ENCODE data around the gene TRIO.

The TRIO gene

DNA sequence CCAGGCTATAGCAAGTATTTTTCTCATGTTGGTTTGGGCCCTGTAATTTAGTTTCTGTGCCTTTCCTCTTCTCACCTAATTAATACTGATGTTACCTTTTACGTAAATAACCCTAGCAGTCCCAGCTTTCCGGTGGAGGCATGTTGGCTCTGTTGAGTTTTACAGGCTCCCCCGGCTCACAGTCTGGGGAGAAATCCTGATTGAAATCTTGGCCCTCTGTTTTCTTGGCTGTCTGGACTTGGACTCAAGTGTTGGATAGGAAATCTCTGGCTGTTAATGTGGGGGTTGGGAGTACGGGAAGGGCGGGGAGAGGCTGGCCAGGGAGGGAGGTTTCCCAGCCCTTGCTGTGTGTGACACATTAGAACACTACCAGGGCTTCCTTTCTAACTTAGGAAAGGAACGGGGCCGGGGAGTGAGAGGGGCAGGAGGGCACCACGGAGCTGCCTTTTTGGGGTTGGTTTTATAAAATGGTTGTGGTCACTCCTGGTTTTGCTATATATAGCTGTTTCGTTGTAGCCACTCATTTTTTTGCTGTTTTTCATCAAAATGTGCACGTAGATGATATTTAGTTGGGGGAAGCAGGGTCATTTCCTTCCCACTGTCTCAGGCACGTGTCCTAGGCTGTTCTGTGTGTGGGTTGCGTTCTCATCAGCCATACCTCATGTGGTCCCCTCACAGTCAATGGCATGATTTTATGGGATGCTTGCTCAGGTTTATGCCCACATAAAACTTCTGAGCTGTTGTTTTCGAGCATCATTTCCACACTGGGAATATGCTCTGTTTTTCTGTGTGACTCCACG is 11.0 kb downstream of the TRIO start:
- H3K9me3 ChIP-seq: no peaks in the 10 kb centered on the region
- no peak overlapping the region for H3K27ac ChIP-seq
- no peak overlapping the region for H3K4me3 ChIP-seq (ENCODE audit: low read depth in 1 of 2, low read length in 1 of 2)
- TF ChIP-seq, protein P1, sequence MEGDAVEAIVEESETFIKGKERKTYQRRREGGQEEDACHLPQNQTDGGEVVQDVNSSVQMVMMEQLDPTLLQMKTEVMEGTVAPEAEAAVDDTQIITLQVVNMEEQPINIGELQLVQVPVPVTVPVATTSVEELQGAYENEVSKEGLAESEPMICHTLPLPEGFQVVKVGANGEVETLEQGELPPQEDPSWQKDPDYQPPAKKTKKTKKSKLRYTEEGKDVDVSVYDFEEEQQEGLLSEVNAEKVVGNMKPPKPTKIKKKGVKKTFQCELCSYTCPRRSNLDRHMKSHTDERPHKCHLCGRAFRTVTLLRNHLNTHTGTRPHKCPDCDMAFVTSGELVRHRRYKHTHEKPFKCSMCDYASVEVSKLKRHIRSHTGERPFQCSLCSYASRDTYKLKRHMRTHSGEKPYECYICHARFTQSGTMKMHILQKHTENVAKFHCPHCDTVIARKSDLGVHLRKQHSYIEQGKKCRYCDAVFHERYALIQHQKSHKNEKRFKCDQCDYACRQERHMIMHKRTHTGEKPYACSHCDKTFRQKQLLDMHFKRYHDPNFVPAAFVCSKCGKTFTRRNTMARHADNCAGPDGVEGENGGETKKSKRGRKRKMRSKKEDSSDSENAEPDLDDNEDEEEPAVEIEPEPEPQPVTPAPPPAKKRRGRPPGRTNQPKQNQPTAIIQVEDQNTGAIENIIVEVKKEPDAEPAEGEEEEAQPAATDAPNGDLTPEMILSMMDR (IDR thresholded peaks at IDR 0.05): no peak
- no peaks in the 10 kb centered on the region for H3K36me3 ChIP-seq
- peaks cover 11 to 18% of the 10 kb centered on the region in 2 experiments for H3K4me1 ChIP-seq (ENCODE audit: control insufficient read depth in 1 of 2, insufficient read depth in 1 of 2, low read depth in 1 of 2, low read length in 1 of 2)
- H3K27me3 ChIP-seq: no peaks in the 10 kb centered on the region

DNA sequence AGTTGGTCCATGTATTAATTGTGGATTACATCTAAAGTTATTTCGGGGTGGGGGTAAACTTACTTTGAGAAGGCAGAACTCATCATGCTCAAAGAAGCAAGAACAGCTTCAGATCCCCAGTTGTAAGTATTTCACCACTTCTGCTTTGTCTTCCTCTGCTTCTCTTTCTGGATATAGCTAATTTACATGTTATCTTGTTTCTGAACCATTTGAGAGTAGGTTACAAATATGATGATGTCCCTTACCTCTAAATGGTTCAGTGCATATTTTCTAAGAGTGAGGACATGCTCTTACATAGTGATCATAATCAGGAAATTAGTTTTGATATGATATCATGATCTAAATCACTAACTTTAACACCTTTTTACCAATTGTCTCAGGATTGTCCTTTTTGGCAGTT is 11.9 kb downstream of the TRIO start:
- H3K27ac ChIP-seq: no peak overlapping the region
- H3K36me3 ChIP-seq: no peaks in the 10 kb centered on the region
- H3K9me3 ChIP-seq: no peaks in the 10 kb centered on the region
- peaks cover 11 to 18% of the 10 kb centered on the region in 2 experiments for H3K4me1 ChIP-seq (ENCODE audit: control insufficient read depth in 1 of 2, insufficient read depth in 1 of 2, low read depth in 1 of 2, low read length in 1 of 2)
- TF ChIP-seq, protein P1 (IDR thresholded peaks at IDR 0.05): no peak
- H3K4me3 ChIP-seq (ENCODE audit: low read depth in 1 of 2, low read length in 1 of 2): no peak overlapping the region
- no peaks in the 10 kb centered on the region for H3K27me3 ChIP-seq

DNA sequence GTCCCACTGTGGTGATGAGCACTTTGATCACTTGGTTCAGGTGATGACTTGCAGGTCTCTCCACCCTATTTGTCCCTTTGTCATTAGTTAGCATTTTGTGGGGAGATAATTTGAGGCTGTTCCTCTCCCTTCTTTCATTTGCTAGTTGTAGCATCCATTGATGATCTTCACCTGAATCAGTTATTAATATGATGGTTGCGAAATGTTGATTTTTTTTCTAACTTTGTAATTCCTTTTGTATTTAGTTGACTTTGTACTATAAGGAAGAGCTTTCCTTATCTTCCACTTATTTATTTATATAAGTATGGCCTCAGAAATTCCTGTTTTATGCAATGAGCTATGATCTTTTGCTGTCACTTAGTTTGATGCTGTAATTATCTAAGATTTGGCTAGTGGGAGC is 12.6 kb downstream of the TRIO start:
- Histone ChIP-seq H3K9me3 (no peaks in the 10 kb centered on the region), H3K4me3 (ENCODE audit: low read depth in 1 of 2, low read length in 1 of 2) (no peak overlapping the region), H3K27ac (no peak overlapping the region), H3K36me3 (no peaks in the 10 kb centered on the region), H3K4me1 (ENCODE audit: control insufficient read depth in 1 of 2, insufficient read depth in 1 of 2, low read depth in 1 of 2, low read length in 1 of 2) (peaks cover 11 to 18% of the 10 kb centered on the region in 2 experiments), H3K27me3 (no peaks in the 10 kb centered on the region)
- TF ChIP-seq, protein P1 (IDR thresholded peaks at IDR 0.05): no peak

DNA sequence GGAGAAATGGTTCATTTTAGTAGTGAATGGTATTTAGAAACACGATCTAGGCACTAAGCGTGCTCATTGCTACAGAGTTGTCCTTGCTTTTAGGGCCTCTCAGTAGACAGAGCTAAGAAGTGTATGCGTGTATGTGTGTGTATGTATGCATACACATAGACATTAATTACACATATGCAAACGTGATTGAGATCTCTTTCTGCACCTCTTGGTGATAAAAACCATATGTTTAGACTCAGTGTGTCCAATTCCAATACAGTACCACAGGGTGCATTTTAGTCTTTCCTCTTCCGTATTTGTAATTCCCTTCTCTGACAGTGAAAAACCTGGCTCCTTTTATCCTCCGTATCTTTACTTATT is 13.1 kb downstream of the TRIO start:
- no peak overlapping the region for H3K27ac ChIP-seq
- H3K36me3 ChIP-seq: no peaks in the 10 kb centered on the region
- no peaks in the 10 kb centered on the region for H3K9me3 ChIP-seq
- H3K27me3 ChIP-seq: no peaks in the 10 kb centered on the region
- TF ChIP-seq, protein P1 (IDR thresholded peaks at IDR 0.05): no peak
- peaks cover 11 to 18% of the 10 kb centered on the region in 2 experiments for H3K4me1 ChIP-seq (ENCODE audit: control insufficient read depth in 1 of 2, insufficient read depth in 1 of 2, low read depth in 1 of 2, low read length in 1 of 2)
- no peak overlapping the region for H3K4me3 ChIP-seq (ENCODE audit: low read depth in 1 of 2, low read length in 1 of 2)

DNA sequence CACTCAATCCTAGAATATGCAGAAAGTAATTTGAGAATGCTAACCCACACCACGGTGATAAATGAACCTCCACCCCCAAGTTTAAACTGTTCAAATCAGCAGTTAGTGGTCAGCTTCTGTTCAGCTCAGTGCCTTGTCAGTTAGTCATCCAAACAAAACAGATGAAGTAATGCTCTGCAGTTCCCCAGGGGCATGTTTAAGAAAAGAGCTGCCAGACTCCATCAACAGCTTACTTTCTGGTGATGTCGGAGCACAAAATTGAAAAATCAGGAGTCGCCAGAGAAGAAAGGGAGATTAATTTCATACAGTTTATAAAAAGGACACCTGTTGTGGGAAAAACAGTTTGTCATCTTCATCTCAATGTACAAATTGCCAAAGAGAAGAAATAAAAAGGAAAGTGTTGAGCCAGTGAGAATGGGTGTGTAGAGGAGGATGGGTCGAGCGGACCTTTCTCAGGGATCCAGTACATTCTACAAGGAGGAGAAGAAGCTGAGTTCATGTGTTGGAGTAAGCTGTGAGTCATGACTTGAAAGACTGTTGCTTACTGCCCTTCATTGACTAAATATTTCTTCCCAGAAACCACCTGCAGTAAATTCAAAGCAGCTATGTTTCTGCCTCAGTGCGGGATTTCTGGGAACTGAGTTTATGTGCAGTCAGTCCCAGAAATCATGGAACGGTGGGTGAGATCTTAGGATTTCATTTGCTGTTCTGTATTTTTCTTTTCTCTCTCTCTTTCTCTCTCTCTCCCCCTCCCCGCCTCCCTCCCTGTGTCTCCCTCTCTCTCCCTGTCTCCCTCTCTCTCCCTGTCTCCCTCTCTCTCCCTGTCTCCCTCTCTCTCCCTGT is 13.7 kb downstream of the TRIO start:
- H3K27me3 ChIP-seq: no peaks in the 10 kb centered on the region
- H3K36me3 ChIP-seq: no peaks in the 10 kb centered on the region
- H3K4me3 ChIP-seq (ENCODE audit: low read depth in 1 of 2, low read length in 1 of 2): no peak overlapping the region
- H3K4me1 ChIP-seq (ENCODE audit: control insufficient read depth in 1 of 2, insufficient read depth in 1 of 2, low read depth in 1 of 2, low read length in 1 of 2): peaks cover 11 to 18% of the 10 kb centered on the region in 2 experiments
- TF ChIP-seq, protein P1 (IDR thresholded peaks at IDR 0.05): no peak
- no peaks in the 10 kb centered on the region for H3K9me3 ChIP-seq
- no peak overlapping the region for H3K27ac ChIP-seq

Data from neutrophil (primary cell).